GM21529 (cell line): Measurements from ENCODE around the gene BIVM.

Source experiments
- ATAC-seq: cut with Tn5 transposase; IDR thresholded peaks from one replicate; pipeline ENCODE4 v1.9.1; 2021; ENCODE audit not compliant: unreplicated experiment

Gene BIVM

DNA sequence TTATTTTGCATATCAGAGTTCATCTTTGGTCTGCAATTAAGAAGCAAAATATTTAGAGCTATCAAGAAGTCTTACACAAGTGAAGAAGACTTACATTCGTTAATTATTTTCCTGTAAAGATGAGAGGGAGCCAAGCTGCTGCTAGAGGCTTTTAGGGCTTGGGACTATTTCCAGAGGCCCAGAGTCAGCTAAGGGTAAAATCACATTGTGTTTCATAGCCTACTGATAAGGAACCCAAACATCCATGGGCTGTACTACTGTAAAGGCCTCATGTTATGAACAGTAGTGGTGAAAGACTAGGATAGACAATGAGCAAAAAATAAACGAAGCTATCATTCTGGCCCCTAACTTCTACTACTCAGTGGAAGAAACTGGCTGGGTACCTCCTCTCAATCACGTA, 14.4 kb upstream of the BIVM start:
- ATAC-seq: no peak

DNA sequence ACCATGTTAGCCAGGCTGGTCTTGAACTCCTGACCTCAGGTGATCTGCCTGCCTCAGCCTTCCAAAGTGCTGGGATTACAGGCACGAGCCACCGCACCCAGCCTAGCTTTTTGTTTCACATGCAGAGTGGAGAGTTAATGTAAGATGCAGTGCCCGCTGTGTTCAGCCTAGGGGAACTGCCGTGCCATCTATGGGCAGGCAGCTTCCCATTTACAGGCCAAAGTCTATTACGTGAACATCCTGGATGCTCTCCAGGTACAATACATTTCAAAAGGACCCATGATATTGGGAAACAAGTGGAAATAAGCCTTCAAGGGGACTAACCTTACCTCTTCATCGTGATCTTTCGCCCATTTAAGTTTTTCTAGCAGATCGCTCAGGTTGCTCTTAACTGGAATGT, 10.2 kb upstream of the BIVM start:
- no peak for ATAC-seq

DNA sequence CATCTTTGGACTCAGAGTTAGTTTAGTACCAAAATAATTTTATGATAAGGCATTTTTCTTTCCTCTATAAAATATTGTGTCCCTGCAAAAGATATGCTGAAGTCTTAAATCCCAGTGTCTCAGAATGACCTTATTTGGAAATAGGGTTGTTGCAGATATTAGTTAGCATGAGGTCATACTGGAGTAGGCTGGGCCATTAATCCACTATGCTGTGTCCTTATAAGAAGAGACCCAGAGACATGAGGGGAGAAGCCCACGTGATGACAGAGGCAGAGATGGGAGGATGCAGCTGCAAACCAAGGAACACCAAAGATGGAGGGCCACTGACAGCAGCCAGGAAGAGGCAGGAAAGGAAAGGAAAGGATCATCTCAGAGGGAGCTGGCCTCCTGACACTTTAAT, 6.5 kb upstream of the BIVM start:
- no peak for ATAC-seq

DNA sequence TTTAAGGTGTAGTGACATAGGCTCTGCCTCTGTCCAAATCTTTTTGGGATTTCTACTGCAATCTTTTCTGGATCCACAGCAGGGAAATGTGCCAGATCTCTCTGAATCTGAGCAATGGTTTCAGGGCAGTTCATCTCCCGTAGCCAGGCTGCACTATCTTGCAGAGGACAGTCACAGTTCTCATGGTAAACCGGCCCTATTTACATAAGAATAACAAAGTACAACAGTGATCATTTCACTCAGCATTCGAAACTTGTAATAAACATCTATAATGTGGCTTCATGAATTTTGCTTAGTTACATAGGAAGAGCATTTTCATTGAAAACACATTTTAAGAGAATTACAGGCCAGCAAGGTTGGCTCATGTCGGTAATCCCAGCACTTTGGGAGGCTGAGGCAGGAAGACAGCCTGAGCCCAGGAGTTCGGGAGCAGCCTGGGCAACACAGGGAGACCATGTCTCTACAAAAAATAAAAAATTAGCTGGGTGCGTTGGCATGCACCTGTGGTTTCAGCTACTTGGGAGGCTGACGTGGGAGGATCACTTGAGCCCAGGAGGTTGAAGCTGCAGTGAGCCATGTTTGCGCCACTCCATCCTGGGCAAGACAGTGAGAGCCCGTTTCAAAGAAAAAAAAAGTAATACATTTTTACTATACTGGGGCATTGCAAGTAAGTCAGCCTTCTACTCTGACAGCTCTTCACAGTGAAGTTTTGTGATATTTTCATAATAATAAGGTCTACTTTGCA, 5.1 kb upstream of the BIVM start:
- no peak for ATAC-seq

DNA sequence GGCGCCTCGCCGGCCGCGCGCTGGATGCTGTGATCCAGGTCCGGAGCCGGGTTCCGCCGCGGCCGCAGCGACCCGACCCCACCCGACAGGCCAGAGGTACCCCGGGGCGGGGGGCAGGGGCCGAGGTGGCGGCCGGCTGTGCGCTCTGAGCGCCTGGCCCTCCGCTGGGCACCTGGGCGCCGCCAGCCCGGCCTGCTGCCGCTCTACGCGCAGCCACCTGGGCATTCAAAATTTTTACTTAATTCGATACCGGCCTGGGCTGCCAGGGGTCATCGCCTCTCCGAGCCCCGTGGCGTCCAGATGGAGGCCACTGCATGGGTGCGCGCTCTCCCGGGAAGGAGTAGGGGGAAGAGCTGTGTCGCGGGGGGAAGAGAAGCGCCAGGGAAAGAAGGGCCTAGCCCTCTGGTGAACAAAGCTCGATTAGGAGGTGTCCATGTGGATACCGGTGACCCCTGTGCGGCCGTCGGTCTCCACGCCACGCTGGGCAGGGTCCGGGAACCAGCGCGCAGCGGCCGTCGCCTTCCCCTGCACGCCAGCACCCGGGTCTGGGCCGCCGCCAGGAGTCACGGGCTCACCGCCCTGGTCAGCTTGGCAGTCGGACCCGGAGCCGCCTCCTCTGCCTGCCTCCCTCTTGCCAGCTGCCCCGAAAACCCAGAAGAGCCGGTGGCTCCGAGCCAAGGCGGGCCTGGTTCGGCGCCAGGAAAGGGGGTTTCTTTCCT, 666 bp downstream of the BIVM start:
- peak; percentile 10 for ATAC-seq

DNA sequence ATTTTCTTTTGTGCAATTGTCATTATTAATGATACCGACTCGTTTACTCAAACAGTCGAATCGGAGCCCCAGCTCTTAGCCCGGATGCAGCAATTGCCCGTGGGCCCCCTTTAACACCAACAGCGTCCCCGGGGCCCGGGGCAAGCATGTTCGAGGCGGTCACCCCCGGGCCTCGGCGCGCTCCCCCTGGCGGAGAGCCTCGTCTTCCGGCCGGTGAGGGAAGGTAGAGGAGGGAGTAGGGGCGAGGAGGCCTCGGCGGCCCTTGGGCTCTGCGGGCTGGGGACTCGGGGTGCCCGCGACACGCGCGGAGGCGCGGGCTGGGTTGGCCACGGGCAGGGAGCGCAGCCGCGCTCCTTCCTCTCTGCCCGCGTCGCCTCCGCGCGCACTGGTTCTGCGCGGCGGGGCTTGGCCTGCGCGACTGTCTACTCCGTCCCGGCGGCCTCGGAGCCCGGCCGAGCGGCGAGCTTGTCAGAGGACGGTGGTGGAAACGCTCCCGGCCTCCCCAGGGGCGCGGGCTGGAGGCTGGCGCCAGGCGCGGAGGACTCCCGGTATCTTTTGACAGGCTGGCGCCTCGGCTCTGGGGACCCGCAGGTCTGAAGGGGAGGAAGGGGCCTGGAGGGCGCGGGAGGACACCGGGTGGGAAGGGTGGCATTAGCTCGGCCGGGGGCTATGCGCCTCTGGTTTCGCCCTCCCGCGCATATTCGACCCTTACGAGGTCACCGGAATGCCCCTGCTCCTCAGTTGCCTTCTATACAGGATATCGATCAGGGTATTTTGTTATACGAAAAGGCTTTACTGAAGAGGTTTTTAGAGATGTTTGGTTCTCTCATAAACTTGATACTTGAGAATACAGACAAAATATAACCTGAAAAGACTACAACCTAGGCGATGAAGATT, 1.5 kb downstream of the BIVM start:
- peak; percentile 74 for ATAC-seq

DNA sequence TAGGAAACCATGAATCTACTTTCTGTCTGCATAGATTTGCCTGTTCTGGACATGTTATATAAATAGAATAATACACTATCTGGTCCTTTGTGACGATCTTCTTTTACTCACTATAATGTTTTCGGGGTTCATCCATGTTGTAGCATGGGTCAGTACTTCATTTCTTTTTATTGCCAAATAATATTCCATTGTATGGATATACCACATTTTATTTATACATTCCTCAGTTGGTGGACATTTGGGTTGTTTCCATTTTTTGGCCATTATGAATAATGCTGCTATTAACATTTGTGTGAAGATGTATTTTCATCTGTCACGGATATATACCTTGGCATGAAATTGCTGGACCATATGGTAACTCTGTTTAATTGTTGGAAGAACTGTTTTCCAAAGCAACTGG, 6.8 kb downstream of the BIVM start:
- ATAC-seq: no peak

DNA sequence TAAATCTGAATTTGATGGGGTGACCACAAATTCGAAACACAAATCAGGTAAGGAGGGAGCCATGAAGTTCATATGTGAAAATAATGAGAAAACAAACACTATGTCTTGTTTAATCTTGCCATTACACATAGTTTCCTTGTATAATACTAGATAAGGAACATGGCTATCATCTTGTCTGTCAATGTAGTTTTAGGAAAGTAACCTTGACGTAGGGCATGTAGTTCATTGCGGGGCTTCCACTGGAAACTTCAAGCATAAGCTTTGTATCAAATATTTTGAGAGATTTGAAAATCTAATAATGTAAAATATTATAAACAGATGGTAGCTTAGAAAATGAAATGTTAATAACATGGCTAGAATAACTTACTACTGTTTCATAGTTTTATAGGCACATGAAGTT, 8.8 kb downstream of the BIVM start:
- no peak for ATAC-seq

DNA sequence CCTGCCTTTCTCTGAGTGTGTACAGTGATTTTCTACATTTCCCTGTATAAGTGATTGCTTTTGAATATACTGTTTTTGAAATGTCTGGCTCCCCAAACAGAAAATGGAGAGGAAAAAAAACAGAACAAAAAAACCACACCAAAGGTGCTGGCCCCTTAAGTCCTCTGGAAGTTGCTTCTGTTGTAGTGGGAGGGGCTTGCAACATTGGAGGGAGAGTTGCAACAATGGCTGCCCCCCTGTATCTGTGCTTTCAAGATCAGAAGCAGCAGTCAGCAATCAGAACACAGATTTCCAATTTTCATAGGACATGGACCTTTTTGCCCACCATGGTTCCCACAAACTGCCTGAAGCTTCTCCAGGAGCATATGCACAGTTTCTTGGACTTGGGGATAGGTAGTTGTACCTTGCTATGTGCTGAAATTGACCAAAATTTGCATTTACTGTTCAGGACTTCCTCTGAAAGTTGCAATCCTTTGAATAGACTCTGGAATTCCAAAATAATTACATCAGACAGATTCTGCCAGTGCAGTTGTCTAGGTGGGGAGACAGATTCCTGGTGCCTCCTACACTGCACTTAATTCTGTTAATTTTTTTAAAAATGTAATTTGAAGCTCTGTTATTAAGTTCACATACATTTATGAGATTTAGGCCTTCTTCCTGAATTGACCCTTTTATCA, 13.8 kb downstream of the BIVM start:
- peak; percentile 42 for ATAC-seq

DNA sequence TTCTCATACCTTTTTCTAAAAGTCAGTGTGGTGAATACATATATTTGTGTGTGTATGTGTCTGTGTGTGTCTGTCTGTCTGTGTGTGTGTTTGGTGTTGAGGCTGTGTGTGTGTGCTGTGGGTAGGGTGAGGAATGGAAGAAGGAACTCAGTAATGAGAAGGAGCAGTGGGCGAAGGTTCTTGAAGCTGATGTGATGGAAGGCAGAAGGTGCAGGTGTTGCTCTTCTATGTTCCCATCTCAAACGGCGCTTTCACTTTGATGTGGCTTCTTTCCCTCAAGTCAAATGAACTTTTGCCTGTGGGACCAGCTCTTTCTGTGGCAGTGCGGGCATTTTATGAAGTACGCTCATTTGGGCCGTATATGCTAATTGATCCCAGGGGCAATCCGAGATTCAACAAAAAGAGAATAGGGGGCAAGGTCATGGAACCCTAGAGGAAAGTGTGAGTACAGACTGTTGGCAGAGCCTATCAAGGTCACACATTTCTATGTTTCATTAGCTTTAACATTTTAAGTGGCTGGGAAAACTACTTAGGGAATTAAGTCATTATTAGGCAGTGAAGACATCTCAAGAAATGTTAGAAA, 15.2 kb downstream of the BIVM start:
- peak; percentile 68 for ATAC-seq

DNA sequence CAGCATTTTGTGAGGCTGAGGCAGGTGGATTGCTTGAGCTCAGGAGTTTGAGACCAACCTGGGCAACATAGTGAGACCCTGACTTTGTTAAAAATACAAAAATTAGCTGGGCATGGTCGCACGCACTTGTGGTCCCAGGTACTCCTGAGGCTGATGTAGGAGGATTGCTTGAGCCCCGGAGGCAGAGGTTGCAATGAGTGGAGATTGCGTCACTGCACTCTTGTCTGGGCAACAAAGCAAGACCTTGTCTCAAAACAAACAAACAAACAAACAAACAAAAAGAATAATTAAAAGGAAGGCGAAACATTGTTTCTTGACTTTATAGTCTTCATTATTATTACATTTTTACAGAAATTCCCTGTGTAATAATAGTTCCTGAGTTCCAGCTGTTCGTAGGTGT, 15.9 kb downstream of the BIVM start:
- ATAC-seq: no peak

DNA sequence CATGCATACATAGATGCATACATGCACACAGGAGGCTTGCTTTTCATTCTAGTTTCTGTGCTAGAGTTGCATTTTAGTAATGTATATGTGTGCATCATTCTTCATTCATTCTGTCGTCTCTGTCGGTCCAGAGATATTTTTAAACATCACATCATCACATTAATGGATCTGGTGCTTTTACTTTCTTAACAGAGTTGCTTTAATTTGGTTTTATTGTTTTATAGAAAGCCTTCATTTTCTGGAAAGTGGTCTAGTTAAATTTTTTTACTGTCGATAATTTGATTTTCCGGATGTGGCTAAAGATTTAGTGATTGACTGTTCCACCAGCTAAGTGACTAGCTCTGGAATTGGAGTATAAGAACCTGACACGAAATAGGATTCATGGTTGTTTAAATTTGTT, 16.9 kb downstream of the BIVM start:
- no peak for ATAC-seq

DNA sequence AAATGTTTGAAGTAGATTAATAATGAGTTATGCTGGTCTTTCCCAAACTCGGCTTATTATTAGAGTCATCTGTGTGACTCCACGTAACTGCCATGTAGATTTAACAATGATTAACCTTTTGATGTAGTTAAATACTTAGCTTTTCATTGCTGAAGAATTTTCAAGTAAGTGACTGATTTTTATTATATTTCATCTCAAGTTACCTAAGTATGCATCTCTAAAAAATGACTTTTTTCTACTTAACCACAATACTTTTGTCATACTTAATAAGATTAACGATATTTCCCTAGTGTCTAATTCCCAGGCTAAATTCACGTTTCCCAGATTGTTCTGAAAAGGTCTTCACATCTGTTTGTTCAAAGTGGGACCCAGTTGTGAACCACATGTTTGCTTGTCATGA, 17.8 kb downstream of the BIVM start:
- ATAC-seq: no peak

DNA sequence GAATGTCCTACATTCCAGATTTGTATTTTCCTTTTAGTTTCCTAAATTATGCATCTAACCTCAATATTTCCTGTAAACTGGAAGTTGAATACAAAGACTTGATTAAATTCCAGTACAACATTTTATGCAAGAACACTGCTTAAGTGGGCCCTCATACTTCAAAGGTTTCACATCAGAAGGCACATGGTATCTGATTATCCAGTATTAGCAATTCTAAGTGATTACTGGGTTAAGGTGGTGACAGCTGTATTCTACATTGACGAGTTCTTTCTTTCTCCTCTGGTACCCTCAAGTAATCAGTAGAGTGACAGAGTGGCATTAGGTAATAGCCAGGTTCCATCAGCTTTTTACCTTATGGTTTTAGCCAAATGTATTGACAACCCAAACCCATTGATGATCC, 18.3 kb downstream of the BIVM start:
- ATAC-seq: no peak

DNA sequence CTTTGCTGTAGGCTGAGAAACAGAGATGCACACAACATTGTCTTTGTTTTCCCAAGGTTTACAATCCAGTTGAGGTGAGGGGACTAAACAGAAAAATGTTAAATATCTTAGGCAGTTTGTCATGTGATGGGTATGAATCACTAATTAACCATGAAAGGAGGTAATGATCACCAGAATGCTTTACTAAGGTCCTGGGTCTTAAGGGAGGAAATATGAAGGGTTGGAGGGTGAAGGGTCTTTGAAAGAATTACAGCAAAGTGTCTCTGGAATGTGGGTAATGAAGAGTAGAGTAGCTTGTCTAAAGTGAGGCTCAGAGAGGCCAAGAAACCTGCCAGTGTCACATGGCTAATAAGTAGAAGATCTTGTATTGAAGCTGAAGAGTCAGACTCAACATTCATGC, 19.0 kb downstream of the BIVM start:
- ATAC-seq: no peak

DNA sequence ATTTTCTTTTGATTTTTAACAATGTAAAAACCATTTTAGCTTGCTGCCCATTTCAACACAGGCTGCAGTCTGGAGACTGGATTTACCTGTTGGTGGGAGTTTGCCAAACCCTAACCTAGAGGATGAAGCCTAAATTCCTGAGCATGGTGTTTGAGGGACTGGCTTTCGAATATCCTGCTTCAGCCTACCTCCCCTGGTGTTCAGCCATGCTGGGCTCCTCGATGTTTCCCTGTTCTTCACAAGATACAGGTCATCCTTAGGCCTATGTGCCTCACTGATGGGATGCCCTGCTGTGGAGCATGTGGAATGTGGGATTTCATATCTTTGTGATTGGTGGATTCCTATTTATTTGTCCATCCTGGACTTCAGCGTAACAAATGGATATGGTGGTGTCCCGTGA, 26.5 kb downstream of the BIVM start:
- ATAC-seq: no peak

DNA sequence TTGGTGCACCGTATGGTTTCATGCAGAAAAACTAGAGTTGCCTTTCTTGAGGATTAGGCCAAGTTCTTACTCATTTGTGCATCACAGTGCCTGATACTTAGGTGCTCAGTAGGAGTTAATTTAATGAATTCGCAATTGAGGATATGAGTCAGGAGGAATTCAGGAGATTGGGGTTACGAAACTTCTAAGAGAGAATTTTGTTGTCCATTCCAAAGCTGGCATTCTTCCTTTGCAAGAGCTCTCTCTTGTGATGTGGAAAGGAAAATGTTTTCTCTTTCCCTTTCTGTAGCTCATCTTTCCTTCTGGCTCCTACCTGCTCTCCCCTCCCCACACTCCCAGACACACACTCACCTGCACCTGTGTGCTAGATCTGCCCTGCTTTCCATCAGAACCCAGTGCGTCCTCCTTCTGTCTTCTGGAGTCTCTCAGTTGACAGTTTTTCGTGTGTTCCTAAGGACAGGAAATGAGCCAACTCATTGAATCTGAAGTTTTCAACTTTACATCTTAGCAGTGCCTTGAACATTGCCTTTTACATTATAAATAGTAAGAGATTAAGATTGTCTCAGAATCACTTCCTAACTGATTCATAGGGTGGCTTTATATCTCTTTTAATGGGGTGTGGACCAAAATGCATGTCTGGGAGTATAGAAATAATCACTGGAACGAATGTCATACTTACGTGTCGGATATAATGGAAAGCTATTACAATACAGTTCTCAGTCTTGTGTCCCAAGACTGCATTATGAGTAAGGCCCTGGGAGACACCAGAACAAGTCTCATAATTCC, 27.2 kb downstream of the BIVM start:
- no peak for ATAC-seq

DNA sequence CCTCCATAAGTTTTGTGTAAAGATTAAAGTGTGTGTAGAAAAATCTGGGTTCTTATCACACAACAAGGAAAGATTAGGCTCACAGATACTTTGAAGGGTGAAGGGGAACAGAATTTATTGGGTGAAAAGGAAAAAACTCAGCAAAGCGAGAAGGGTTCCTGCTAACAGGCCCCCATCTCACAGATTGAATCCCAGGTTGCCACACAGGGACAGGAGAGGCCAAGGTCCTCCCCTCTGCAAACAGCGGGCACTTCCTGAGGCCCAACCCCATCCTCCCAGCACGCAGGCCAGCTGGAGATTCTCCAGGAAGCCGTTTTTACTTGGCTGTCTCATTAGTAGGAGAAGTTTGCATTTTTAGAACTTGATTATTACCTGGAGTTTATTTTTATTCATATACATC, 31.7 kb downstream of the BIVM start:
- ATAC-seq: no peak

DNA sequence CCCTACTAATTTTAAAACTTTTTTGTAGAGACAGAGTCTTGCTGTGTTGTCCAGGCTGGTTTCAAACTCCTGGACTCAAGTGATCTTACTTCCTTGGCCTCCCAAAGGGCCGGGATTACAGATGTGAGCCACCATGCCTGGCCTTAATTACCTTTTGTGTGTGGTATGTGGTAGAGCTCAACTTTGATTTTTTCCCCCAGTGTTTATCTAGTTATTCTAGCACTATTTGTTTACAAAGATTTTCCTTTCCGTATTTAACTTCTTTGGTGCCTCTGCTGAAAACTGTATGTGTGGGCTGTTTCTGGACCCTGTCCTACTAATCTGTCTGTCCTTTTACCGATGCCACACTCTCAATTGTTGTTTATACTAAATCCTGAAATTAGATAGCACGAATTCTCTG, 37.6 kb downstream of the BIVM start:
- no peak for ATAC-seq

DNA sequence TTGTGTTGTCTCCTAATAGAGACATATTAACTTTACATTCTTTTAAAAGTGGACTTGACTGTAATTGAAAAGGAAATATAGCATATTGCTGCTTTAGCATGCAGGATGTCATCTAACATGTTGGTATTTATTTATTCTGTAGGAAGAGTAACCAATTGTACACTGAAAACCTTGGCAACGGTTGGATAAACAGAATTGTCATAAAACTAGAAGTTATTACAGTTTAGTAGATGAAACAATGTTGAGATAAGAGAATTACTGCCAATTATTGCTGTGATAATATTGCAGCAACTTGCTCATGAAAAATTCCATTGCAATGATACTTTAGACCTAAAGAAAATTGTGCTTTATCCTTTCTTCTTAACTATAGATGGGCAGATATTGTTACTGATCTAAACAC, 39.4 kb downstream of the BIVM start:
- no peak for ATAC-seq
